ENCODE data around the gene SS18L1.
"Not testable (repeated sequence)": the region's sequence is repeated elsewhere in the genome, so short reads cannot be mapped to it uniquely, and the experiment has no call there.

Gene SS18L1

GRCh38 chr20:62143081-62143956, at the start of gene SS18L1, which contains the start of gene PSMA7:
Gene SS18L1, plus strand, starts transcription at chr20:62143769. Its CDS starts 52 bp downstream, at chr20:62143821.
Gene PSMA7, minus strand, starts transcription at chr20:62143394. Its CDS starts 91 bp downstream, at chr20:62143303.
- no peak for DNase-seq

GRCh38 chr20:62096421-62097380, 46.9 kb upstream of the SS18L1 start:
- no peak for DNase-seq

GRCh38 chr20:62097881-62098407, 45.6 kb upstream of the SS18L1 start:
- DNase-seq, result no peak

GRCh38 chr20:62101078-62101477, 42.5 kb upstream of the SS18L1 start:
- no peak for DNase-seq

GRCh38 chr20:62103508-62104233, 39.9 kb upstream of the SS18L1 start:
- DNase-seq, result no peak

GRCh38 chr20:62104234-62104789, 39.3 kb upstream of the SS18L1 start:
- no peak for DNase-seq

GRCh38 chr20:62104791-62105345, 38.7 kb upstream of the SS18L1 start:
- no peak for DNase-seq

GRCh38 chr20:62105592-62105991, 38.0 kb upstream of the SS18L1 start:
- no peak for DNase-seq

GRCh38 chr20:62111148-62111547, 32.4 kb upstream of the SS18L1 start:
- no peak for DNase-seq

GRCh38 chr20:62112368-62112767, 31.2 kb upstream of the SS18L1 start:
- no peak for DNase-seq

- DNase-seq, result no peak
Measured at GRCh38 chr20:62114894-62115293, 28.7 kb upstream of the SS18L1 start.

GRCh38 chr20:62115800-62116407, 27.7 kb upstream of the SS18L1 start:
- DNase-seq, result not testable (repeated sequence)

GRCh38 chr20:62116558-62117361, 26.8 kb upstream of the SS18L1 start:
- DNase-seq, result no peak

GRCh38 chr20:62117362-62117646, 26.3 kb upstream of the SS18L1 start:
- DNase-seq, result no peak

- DNase-seq, result no peak
Measured at GRCh38 chr20:62117658-62118057, 25.9 kb upstream of the SS18L1 start.

GRCh38 chr20:62118113-62119043, 25.2 kb upstream of the SS18L1 start:
- DNase-seq, result no peak

- DNase-seq, result no peak
Measured at GRCh38 chr20:62119115-62119514, 24.5 kb upstream of the SS18L1 start.

- no peak for DNase-seq
Measured at GRCh38 chr20:62119591-62120364, 23.8 kb upstream of the SS18L1 start.

- no peak for DNase-seq
Measured at GRCh38 chr20:62120365-62120762, 23.2 kb upstream of the SS18L1 start.

All from NCI-H2081 treated with DMSO at 0.1 percent for 48 hours (cell line).